HepG2 (cell line): Measurements from ENCODE around the gene B4GALT5. TPM values are rescaled to one million over a fixed set of nuclear protein-coding genes. Genes with fewer than 3 reads are reported as not detected.

Experiments
- AGO2 ChIP-seq: fragments of 200-400 bp; formaldehyde crosslinking; optimal IDR thresholded peaks from 2 replicates; pipeline ENCODE3; 2017; ENCODE audit warnings: mild to moderate bottlenecking, low read depth, low read length, moderate library complexity
- CC2D1A ChIP-seq: sonication (generic); formaldehyde crosslinking; IDR thresholded peaks from 2 replicates; pipeline ENCODE4 v1.8.1; 2023; ENCODE audit warnings: mild to moderate bottlenecking, missing genetic modification reagents
- DNMT1 ChIP-seq: sonication (generic); formaldehyde crosslinking; IDR thresholded peaks from 2 replicates; pipeline ENCODE4 v1.5.1; 2020; ENCODE audit warnings: mild to moderate bottlenecking, missing genetic modification reagents
- HOXD1 ChIP-seq: sonication (generic); formaldehyde crosslinking; IDR thresholded peaks from 2 replicates; pipeline ENCODE4 v1.5.0; 2020; ENCODE audit warnings: missing genetic modification reagents
- IKZF1 ChIP-seq: fragments of 450-650 bp; IDR thresholded peaks from 2 replicates; pipeline ENCODE4 v1.7.1; 2016
- IRX3 ChIP-seq: sonication (generic); formaldehyde crosslinking; IDR thresholded peaks from 2 replicates; pipeline ENCODE4 v1.8.1; 2023; ENCODE audit warnings: mild to moderate bottlenecking, low read depth, missing genetic modification reagents, borderline replicate concordance
- MTF2 ChIP-seq: sonication (generic); formaldehyde crosslinking; IDR thresholded peaks from 2 replicates; pipeline ENCODE4 v1.5.0; 2020; ENCODE audit warnings: missing genetic modification reagents, borderline replicate concordance
- NR0B2 ChIP-seq: sonication (generic); formaldehyde crosslinking; IDR thresholded peaks from 2 replicates; pipeline ENCODE4 v1.4.0; 2020; ENCODE audit warnings: mild to moderate bottlenecking, missing genetic modification reagents
- NR2C2 ChIP-seq: sonication (generic); formaldehyde crosslinking; IDR thresholded peaks from 2 replicates; pipeline ENCODE4 v1.4.0; 2020; ENCODE audit warnings: missing genetic modification reagents, mild to moderate bottlenecking, moderate library complexity, borderline replicate concordance
- ONECUT2 ChIP-seq: sonication (generic); formaldehyde crosslinking; IDR thresholded peaks from 2 replicates; pipeline ENCODE4 v1.4.0; 2020; ENCODE audit warnings: missing genetic modification reagents
- PAWR ChIP-seq: sonication (generic); formaldehyde crosslinking; IDR thresholded peaks from 2 replicates; pipeline ENCODE4 v1.4.0; 2020; ENCODE audit warnings: missing genetic modification reagents, mild to moderate bottlenecking, borderline replicate concordance
- POGK ChIP-seq: sonication (generic); formaldehyde crosslinking; conservative IDR thresholded peaks from 2 replicates; pipeline ENCODE4 v1.8.0; 2022; ENCODE audit warnings: mild to moderate bottlenecking, moderate library complexity, missing genetic modification reagents
- RBM22 ChIP-seq: fragments of 200-400 bp; formaldehyde crosslinking; optimal IDR thresholded peaks from 2 replicates; pipeline ENCODE3; 2017; ENCODE audit warnings: mild to moderate bottlenecking, low read length, moderate library complexity
- SP140L ChIP-seq: sonication (generic); formaldehyde crosslinking; IDR thresholded peaks from 2 replicates; pipeline ENCODE4 v1.4.0; 2020; ENCODE audit warnings: missing genetic modification reagents, borderline replicate concordance
- SYNCRIP ChIP-seq: fragments of 200-400 bp; formaldehyde crosslinking; IDR thresholded peaks from 2 replicates; pipeline ENCODE4 v1.6.1; 2018; ENCODE audit warnings: mild to moderate bottlenecking, low read depth, low read length; ENCODE audit not compliant: insufficient read depth
- TFAP4 ChIP-seq: sonication (generic); IDR thresholded peaks from 2 replicates; pipeline ENCODE4 v1.6.1; 2016; ENCODE audit warnings: low read depth, borderline replicate concordance
- ZBTB2 ChIP-seq: sonication (generic); formaldehyde crosslinking; IDR thresholded peaks from 2 replicates; pipeline ENCODE4 v1.8.0; 2022; ENCODE audit warnings: low read depth, missing genetic modification reagents
- ZBTB39 ChIP-seq: sonication (generic); formaldehyde crosslinking; IDR thresholded peaks from 2 replicates; pipeline ENCODE4 v1.5.0; 2020; ENCODE audit warnings: missing genetic modification reagents
- ZFP36L2 ChIP-seq: sonication (generic); formaldehyde crosslinking; IDR thresholded peaks from 2 replicates; pipeline ENCODE4 v1.4.0; 2020; ENCODE audit warnings: missing genetic modification reagents
- ZNF12 ChIP-seq: sonication (generic); formaldehyde crosslinking; IDR thresholded peaks from 2 replicates; pipeline ENCODE4 v1.5.0; 2020; ENCODE audit warnings: missing genetic modification reagents
- ZNF274 ChIP-seq: sonication (generic); formaldehyde crosslinking; IDR thresholded peaks from 2 replicates; pipeline ENCODE4 v1.5.1; 2020; ENCODE audit warnings: mild to moderate bottlenecking, missing genetic modification reagents
- ZNF282 ChIP-seq: fragments of 450-650 bp; IDR thresholded peaks from 2 replicates; pipeline ENCODE4 v1.6.1; 2018; ENCODE audit not compliant: partially characterized antibody
- ZNF841 ChIP-seq: sonication (generic); formaldehyde crosslinking; IDR thresholded peaks from 2 replicates; pipeline ENCODE4 v1.8.1; 2023; ENCODE audit warnings: missing genetic modification reagents, borderline replicate concordance
- polyA plus RNA-seq, 8 experiments: library from polyadenylated mRNA; depleted of rRNA in 3 of 8; stranded (reverse) in 7 of 8; unstranded in 1 of 8; fragments of >200 nt; fragmentation: Illumina TruSeq in 4 of 8; extraction: Trizol in 4 of 8; gene quantifications; 2 replicates each; pipeline versions ENCODE4 v1.2.1 to v1.2.3, GENCODE V29; 2011 to 2016; ENCODE audit warnings: low read depth in 4 of 8, missing spikeins in 1 of 8, mixed read lengths in 1 of 8; ENCODE audit not compliant: insufficient read depth in 1 of 8
- total RNA-seq, 5 experiments: library from RNA; depleted of rRNA; stranded (reverse); fragments of >200 nt; fragmentation: Illumina TruSeq; extraction: Trizol; gene quantifications; 2 replicates each; pipeline ENCODE4 v1.2.3, GENCODE V29; 2016; ENCODE audit warnings: low read depth in 1 of 5

The B4GALT5 gene
- total and polyA plus RNA-seq, 2 of the 13 experiments (the other 11 are each of a cell fraction or from before 2014, with no cell fraction given) = 27.3 to 30.9 TPM

GRCh38 chr20:49674383-49675352 is 39.0 kb downstream of the B4GALT5 start (continued):
- TF ChIP-seq POGK (CRISPR knock-in tag) (peak; percentile 58; the same call in 1 of the 2 replicates), AGO2 (no peak), DNMT1 (no peak), HOXD1 (CRISPR knock-in tag) (no peak), SYNCRIP (no peak), RBM22 (no peak), TFAP4 (peak; percentile 24; the same call in 1 of the 2 replicates), ZNF282 (no peak), MTF2 (CRISPR knock-in tag) (no peak), PAWR (CRISPR knock-in tag) (no peak), ZNF12 (CRISPR knock-in tag) (no peak), ZFP36L2 (CRISPR knock-in tag) (0 out of 2 replicates have a peak, but pooled peaks have one; percentile 35), IRX3 (CRISPR knock-in tag) (no peak), NR2C2 (no peak), CC2D1A (CRISPR knock-in tag) (no peak), ZBTB39 (no peak), IKZF1 (no peak), ZBTB2 (CRISPR knock-in tag) (no peak), ZNF841 (no peak), ONECUT2 (CRISPR knock-in tag) (no peak), NR0B2 (CRISPR knock-in tag) (no peak), ZNF274 (CRISPR knock-in tag) (no peak), SP140L (CRISPR knock-in tag) (no peak)
